Naive thymus-derived CD8-positive, alpha-beta T cell (primary cell): Measurements from ENCODE around the gene PRKRIP1. TPM values are rescaled to one million over a fixed set of nuclear protein-coding genes. Genes with fewer than 3 reads are reported as not detected.

ENCODE experiments used
- ATAC-seq, 2 donors: fragments of 150-1000 bp; cut with Tn5 transposase in 1 of 2; sonication (Bioruptor Pico), chemical (Tn5 transposase) in 1 of 2; 1 replicate in 1 of 2; 2 replicates in 1 of 2; pipeline ENCODE4 v1.10.0; 2021; ENCODE audit warnings: mild to moderate bottlenecking in 2 of 2, moderate library complexity in 2 of 2
- POLR2A ChIA-PET: fragments of 350-600 bp; sonication (Branson Sonifier 250); formaldehyde crosslinking; loops from one replicate; lab custom pipeline; 2021; ENCODE audit warnings: antibody characterized with exemption; lab: Charles Lee
- DNase-seq, 10 donors: peaks; one replicate each; pipeline versions ENCODE4 v3.0.0 to v3.0.0-alpha.2; 2020 to 2022
- H3K27ac Mint-ChIP-seq, 10 donors: one replicate each; pipeline ENCODE4 v1.8.0; 2020 to 2022; ENCODE audit warnings: mild to moderate bottlenecking in 10 of 10, mixed read lengths in 10 of 10, moderate library complexity in 4 of 10, inconsistent platforms in 1 of 10
- H3K27me3 Mint-ChIP-seq, 5 donors: one replicate each; pipeline ENCODE4 v1.8.0; 2021 to 2022; ENCODE audit warnings: mixed read lengths in 5 of 5
- H3K36me3 Mint-ChIP-seq, 3 donors: one replicate each; pipeline ENCODE4 v1.8.0; 2020 to 2022; ENCODE audit warnings: mixed read lengths in 3 of 3, mild to moderate bottlenecking in 2 of 3, inconsistent platforms in 1 of 3
- H3K4me1 Mint-ChIP-seq, 4 donors: one replicate each; pipeline ENCODE4 v1.8.0; 2021 to 2022; ENCODE audit warnings: mixed read lengths in 4 of 4
- H3K4me3 Mint-ChIP-seq, 10 donors: one replicate each; pipeline ENCODE4 v1.8.0; 2020 to 2022; ENCODE audit warnings: mild to moderate bottlenecking in 10 of 10, mixed read lengths in 10 of 10, moderate library complexity in 6 of 10, inconsistent platforms in 1 of 10
- H3K9me3 Mint-ChIP-seq, 9 donors: one replicate each; pipeline ENCODE4 v1.8.0; 2020 to 2022; ENCODE audit warnings: mixed read lengths in 9 of 9, mild to moderate bottlenecking in 3 of 9, inconsistent platforms in 1 of 9, moderate library complexity in 1 of 9
- polyA plus RNA-seq, 3 donors: library from polyadenylated mRNA; unstranded; fragments of 300-500 nt; fragmentation: Illumina TruSeq; gene quantifications; one replicate each; pipeline ENCODE4 v1.2.3, GENCODE V29; 2021
- total RNA-seq, 8 experiments: library from RNA in 2 of 8; stranded (reverse) in 2 of 8; gene quantifications; one replicate each; pipeline ENCODE4 v1.2.3 and lab custom pipeline; 2021 to 2026

The PRKRIP1 gene
- total and polyA plus RNA-seq, 5 experiments from 2014 or later = 13.4 to 47.9 (median 27.0) TPM

DNA sequence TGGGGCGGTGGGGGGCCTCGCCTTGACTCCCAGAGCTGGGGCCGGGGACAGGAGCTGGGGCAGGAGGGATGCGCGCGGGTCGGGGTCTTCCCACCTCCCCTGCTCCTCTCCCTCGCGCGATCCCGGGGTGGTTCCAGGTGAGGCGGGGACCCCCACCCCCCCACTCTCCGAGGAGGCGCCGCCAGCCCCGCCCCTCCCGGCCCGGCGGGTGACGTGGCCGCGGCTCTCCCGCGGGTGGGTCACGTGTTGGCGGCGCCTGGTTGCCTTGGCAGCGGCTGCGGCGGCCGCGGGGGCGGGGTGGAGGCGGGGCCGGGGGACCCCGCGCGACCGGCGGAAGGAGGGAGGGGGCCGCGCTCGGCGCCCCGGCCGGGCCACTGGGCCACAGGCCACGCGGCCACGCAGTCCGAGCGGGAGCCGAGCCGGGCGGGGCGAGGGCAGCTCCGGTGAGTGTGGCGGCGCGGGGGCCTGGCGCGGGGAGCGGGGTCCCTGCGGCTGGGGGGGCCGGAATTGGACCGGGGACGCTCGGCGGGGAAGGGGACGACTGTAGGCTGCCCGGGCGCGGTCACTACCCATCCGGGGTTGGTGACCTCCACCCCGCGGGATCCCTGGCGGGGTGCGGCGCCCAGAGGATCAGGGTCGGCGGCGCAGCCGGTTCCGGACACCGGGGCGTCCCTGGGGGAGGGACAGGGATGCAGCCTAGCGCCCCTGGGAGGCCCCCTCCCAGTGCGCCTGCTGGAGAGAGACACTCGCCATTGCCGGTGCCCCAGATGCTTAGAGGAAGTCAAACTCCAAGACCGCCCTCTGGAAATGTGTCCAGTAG lies 37.3 kb downstream of the PRKRIP1 start, which contains the start of gene ORAI2:
Gene ORAI2, plus strand, starts transcription at position 357 of the 820 bp plus-strand sequence. CDS start 5,382 bp downstream, outside the sequence.
- POLR2A ChIA-PET = interaction anchor here (0.7 to 15.8 kb wide), 13 partner anchors 8 to 39 kb away, joined by 3 to 449 read pairs (median 4); partner anchors contain the start of genes ALKBH4, LRWD1 and PRKRIP1
- peaks cover 0 to 18% (median 0%) of the 10 kb centered on the region in 3 donors for H3K36me3 Mint-ChIP-seq
- H3K9me3 Mint-ChIP-seq = peaks cover 0 to 6% (median 0%) of the 10 kb centered on the region in 9 donors

GRCh38 chr7:102434039-102434486 lies 37.9 kb downstream of the PRKRIP1 start:
- H3K4me3 Mint-ChIP-seq = peak overlapping the region; percentile 76 to 92 (median 86)
- peak overlapping the region; percentile 69 to 95 (median 93) for H3K27ac Mint-ChIP-seq
- ATAC-seq (peak; percentile 7 to 10), DNase-seq (peak in 2 of 10 donors; percentile 19 to 22)
- no peaks in the 10 kb centered on the region for H3K27me3 Mint-ChIP-seq
- POLR2A ChIA-PET = interaction anchor here (0.7 to 15.8 kb wide), 9 partner anchors 9 to 39 kb away, joined by 3 to 449 read pairs (median 5); partner anchors contain the start of gene PRKRIP1
- peaks cover 0 to 6% (median 0%) of the 10 kb centered on the region in 9 donors for H3K9me3 Mint-ChIP-seq
- H3K4me1 Mint-ChIP-seq = peaks cover 25 to 63% (median 56%) of the 10 kb centered on the region in 4 donors
- peaks cover 0 to 21% (median 0%) of the 10 kb centered on the region in 3 donors for H3K36me3 Mint-ChIP-seq

More for the DNA sequence above, 37.3 kb downstream of the PRKRIP1 start, which contains the start of gene ORAI2:
- Mint-ChIP-seq H3K4me3 (peak within 1 kb of the TSS; percentile 78 to 93 (median 88)), H3K4me1 (peaks cover 25 to 69% (median 59%) of the 10 kb centered on the region in 4 donors), H3K27ac (peak within 1 kb of the TSS; percentile 99 to 100 (median 100)), H3K27me3 (no peaks in the 10 kb centered on the region)
- DNase-seq (peak; percentile 82 to 92 (median 85)), ATAC-seq (peak; percentile 55 to 67)

- peaks cover 0 to 35% (median 0%) of the 10 kb centered on the region in 3 donors for H3K36me3 Mint-ChIP-seq
- ATAC-seq (no peak), DNase-seq (no peak)
- POLR2A ChIA-PET = interaction anchor here (1.8 to 15.8 kb wide), 3 partner anchors 10 to 28 kb away, joined by 4 to 449 read pairs (median 17); partner anchors contain the start of genes ALKBH4 and LRWD1
- no peaks in the 10 kb centered on the region for H3K27me3 Mint-ChIP-seq
- H3K27ac Mint-ChIP-seq = peak overlapping the region in 7 of 10 donors; percentile 63 to 93 (median 78)
- H3K9me3 Mint-ChIP-seq = no peaks in the 10 kb centered on the region
- H3K4me3 Mint-ChIP-seq = peak overlapping the region in 4 of 10 donors; percentile 31 to 59 (median 52)
- H3K4me1 Mint-ChIP-seq = peaks cover 13 to 42% (median 36%) of the 10 kb centered on the region in 4 donors
Measured at GRCh38 chr7:102436118-102436517, 40.0 kb downstream of the PRKRIP1 start.

DNA sequence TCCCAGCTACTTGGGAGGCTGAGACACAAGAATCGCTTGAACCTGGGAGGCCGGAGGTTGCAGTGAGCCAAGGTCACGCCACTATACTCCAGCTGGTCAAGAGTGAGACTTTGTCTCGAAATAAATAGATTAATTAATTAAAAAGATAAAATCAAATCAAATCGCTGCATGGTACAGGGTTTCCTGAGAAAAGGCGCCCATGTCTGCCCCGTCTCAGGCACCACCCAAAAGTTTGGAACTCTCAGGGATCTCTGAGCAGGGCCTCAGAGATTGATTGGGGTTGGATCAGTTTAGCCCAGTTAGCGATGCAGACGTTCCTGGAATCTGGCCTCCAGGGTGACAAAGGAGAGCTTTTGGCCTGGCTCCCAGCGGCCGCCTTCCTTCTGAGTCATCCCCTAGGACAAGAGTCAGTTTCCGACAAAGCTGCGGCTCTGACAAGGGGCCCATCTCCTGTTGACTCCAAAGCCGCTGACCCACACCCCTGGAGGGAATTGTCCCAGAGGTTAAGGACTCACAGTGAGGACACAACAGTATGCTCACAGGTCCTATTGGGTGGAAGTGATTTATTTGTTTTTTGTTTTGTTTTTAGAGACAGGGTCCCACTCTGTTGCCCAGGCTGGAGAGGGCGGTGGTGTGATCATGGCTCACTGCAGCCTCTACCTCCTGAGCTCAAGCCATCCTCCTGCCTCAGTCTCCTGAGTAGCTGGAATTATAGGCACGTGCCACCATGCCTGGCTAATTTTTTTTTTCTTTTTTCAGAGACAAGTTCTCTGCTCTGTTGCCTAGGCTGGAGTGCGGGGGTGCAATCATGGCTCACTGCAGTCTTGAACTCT lies 44.0 kb downstream of the PRKRIP1 start:
- ATAC-seq = no peak
- peaks cover 0 to 58% (median 0%) of the 10 kb centered on the region in 3 donors for H3K36me3 Mint-ChIP-seq
- POLR2A ChIA-PET = interaction anchor here (1.7 to 4.1 kb wide), 3 partner anchors 11 to 24 kb away, joined by 5 to 19 read pairs (median 12); no protein-coding TSS in a partner anchor
- H3K27me3 Mint-ChIP-seq = no peaks in the 10 kb centered on the region
- peaks cover 4 to 33% (median 12%) of the 10 kb centered on the region in 4 donors for H3K4me1 Mint-ChIP-seq
- no peak for DNase-seq
- no peak overlapping the region for H3K27ac Mint-ChIP-seq
- no peak overlapping the region for H3K4me3 Mint-ChIP-seq
- no peaks in the 10 kb centered on the region for H3K9me3 Mint-ChIP-seq

- H3K27ac Mint-ChIP-seq = peak overlapping the region in 6 of 10 donors; percentile 15 to 79 (median 50)
- no peaks in the 10 kb centered on the region for H3K27me3 Mint-ChIP-seq
Measured at GRCh38 chr7:102444961-102445673, 49.0 kb downstream of the PRKRIP1 start.

DNA sequence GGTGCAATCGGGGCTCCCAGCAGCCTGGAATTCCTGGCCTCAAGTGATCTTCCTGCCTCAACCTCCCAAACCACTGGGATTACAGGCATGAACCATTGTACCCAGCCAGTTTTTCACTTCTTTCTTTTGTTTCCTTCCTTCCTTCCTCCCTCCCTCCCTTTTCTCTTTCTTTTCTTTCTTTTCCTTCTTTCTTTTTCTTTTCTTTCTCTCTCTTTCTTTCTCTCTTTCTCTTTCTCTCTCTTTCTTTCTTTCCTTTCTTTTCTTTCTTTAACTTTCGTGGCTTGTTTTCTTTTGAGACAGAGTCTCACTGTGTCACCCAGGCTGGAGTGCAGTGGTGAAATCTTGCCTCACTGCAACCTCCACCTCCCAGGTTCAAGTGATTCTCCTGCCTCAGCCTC lies 49.5 kb downstream of the PRKRIP1 start:
- H3K9me3 Mint-ChIP-seq = no peaks in the 10 kb centered on the region
- POLR2A ChIA-PET = interaction anchor here (0.7 to 4.7 kb wide), 2 partner anchors 13 to 43 kb away, joined by 3 to 22 read pairs; partner anchors contain the start of gene ORAI2
- peaks cover 5 to 30% (median 7%) of the 10 kb centered on the region in 4 donors for H3K4me1 Mint-ChIP-seq
- ATAC-seq = no peak
- H3K4me3 Mint-ChIP-seq = no peak overlapping the region
- H3K27ac Mint-ChIP-seq = peak overlapping the region in 4 of 10 donors; percentile 25 to 79 (median 60)
- DNase-seq = no peak
- H3K36me3 Mint-ChIP-seq = peaks cover 0 to 52% (median 4%) of the 10 kb centered on the region in 3 donors
- H3K27me3 Mint-ChIP-seq = no peaks in the 10 kb centered on the region

More at GRCh38 chr7:102444961-102445673, 49.0 kb downstream of the PRKRIP1 start:
- peak overlapping the region in 1 of 10 donors; percentile 58 for H3K4me3 Mint-ChIP-seq
- POLR2A ChIA-PET = interaction anchor here (0.7 to 4.7 kb wide), 3 partner anchors 12 to 49 kb away, joined by 3 to 22 read pairs (median 9); partner anchors contain the start of genes ORAI2 and PRKRIP1
- H3K36me3 Mint-ChIP-seq = peaks cover 0 to 58% (median 4%) of the 10 kb centered on the region in 3 donors
- ATAC-seq = no peak
- no peaks in the 10 kb centered on the region for H3K9me3 Mint-ChIP-seq
- H3K4me1 Mint-ChIP-seq = peaks cover under 1 to 26% (median 3%) of the 10 kb centered on the region in 4 donors
- no peak for DNase-seq

- Mint-ChIP-seq H3K27ac (peak overlapping the region in 3 of 10 donors; percentile 34 to 67 (median 40)), H3K4me1 (peaks cover 5 to 29% (median 6%) of the 10 kb centered on the region in 4 donors), H3K9me3 (no peaks in the 10 kb centered on the region), H3K27me3 (no peaks in the 10 kb centered on the region), H3K36me3 (peaks cover 0 to 48% (median 4%) of the 10 kb centered on the region in 3 donors), H3K4me3 (no peak overlapping the region)
- DNase-seq (no peak), ATAC-seq (no peak)
- POLR2A ChIA-PET = interaction anchor here (0.7 to 1.1 kb wide), 2 partner anchors 42 to 44 kb away, joined by 3 read pairs; no protein-coding TSS in a partner anchor
Measured at GRCh38 chr7:102446387-102447156, 50.4 kb downstream of the PRKRIP1 start.

GRCh38 chr7:102447311-102447710 lies 51.1 kb downstream of the PRKRIP1 start:
- ATAC-seq = no peak
- Mint-ChIP-seq H3K27me3 (no peaks in the 10 kb centered on the region), H3K27ac (no peak overlapping the region)

GRCh38 chr7:102449136-102449535 lies 53.0 kb downstream of the PRKRIP1 start:
- Mint-ChIP-seq H3K36me3 (peaks cover 0 to 33% (median 4%) of the 10 kb centered on the region in 3 donors), H3K9me3 (no peaks in the 10 kb centered on the region), H3K4me1 (peaks cover 5 to 12% (median 6%) of the 10 kb centered on the region in 4 donors), H3K4me3 (no peak overlapping the region), H3K27me3 (no peaks in the 10 kb centered on the region), H3K27ac (peak overlapping the region in 3 of 10 donors; percentile 24 to 65 (median 60))
- POLR2A ChIA-PET = interaction anchor here (1.0 to 1.7 kb wide), 3 partner anchors 16 to 36 kb away, joined by 3 to 11 read pairs (median 10); partner anchors contain the start of gene ORAI2
- ATAC-seq (no peak), DNase-seq (no peak)

More at GRCh38 chr7:102447311-102447710, 51.1 kb downstream of the PRKRIP1 start:
- peaks cover 5 to 22% (median 6%) of the 10 kb centered on the region in 4 donors for H3K4me1 Mint-ChIP-seq
- H3K36me3 Mint-ChIP-seq = peaks cover 0 to 40% (median 4%) of the 10 kb centered on the region in 3 donors
- POLR2A ChIA-PET = interaction anchor here (1.1 kb wide), 1 partner anchor 43 kb away, joined by 3 read pairs; no protein-coding TSS in a partner anchor
- no peaks in the 10 kb centered on the region for H3K9me3 Mint-ChIP-seq
- DNase-seq = no peak
- no peak overlapping the region for H3K4me3 Mint-ChIP-seq

GRCh38 chr7:102450242-102450641 lies 54.1 kb downstream of the PRKRIP1 start:
- POLR2A ChIA-PET = interaction anchor here (0.6 to 3.5 kb wide), 7 partner anchors 24 to 54 kb away, joined by 3 to 17 read pairs (median 5); partner anchors contain the start of gene PRKRIP1
- H3K4me3 Mint-ChIP-seq = no peak overlapping the region
- peak overlapping the region in 8 of 10 donors; percentile 47 to 84 (median 56) for H3K27ac Mint-ChIP-seq
- no peaks in the 10 kb centered on the region for H3K27me3 Mint-ChIP-seq
- peaks cover 0 to 27% (median 4%) of the 10 kb centered on the region in 3 donors for H3K36me3 Mint-ChIP-seq
- H3K9me3 Mint-ChIP-seq = no peaks in the 10 kb centered on the region
- peaks cover 5 to 9% (median 6%) of the 10 kb centered on the region in 4 donors for H3K4me1 Mint-ChIP-seq
- peak; percentile 39 to 83 (median 52) for DNase-seq
- ATAC-seq = peak; percentile 95 to 97
